ENCODE measurements around the gene LCOR.
"Not testable (repeated sequence)": the region's sequence is repeated elsewhere in the genome, so short reads cannot be mapped to it uniquely, and the experiment has no call there.

The LCOR gene

DNA sequence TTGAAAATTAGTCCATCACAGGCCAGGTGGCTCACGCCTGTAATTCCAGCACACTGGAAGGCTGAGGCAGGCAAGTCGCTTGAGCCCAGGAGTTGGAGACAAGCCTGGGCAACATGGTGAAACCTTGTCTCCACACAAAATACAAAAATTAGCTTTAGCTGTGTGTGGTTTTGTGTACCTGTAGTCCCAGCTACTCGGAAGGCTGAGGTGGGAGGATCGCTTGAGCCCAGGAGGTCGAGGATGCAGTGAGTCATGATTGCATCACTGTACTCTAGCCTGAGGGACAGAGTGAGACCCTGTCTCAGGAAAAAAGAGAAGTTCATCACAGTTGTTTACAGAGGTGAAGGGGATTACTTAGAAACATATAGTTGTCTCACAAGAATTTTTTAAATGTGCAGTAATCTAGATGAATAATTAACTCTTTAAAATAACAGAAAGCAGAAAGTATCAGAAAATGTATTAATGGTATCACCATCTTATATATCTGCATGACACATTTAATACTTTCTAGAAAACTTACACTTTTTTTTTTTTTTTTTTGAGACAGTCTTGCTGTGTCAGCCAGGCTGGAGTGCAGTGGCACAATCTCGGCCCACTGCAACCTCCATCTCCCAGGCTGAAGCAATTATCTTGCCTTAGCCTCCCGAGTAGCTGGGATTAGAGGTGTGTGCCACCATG is 8.9 kb downstream of the LCOR start:
- no peak for DNase-seq

DNA sequence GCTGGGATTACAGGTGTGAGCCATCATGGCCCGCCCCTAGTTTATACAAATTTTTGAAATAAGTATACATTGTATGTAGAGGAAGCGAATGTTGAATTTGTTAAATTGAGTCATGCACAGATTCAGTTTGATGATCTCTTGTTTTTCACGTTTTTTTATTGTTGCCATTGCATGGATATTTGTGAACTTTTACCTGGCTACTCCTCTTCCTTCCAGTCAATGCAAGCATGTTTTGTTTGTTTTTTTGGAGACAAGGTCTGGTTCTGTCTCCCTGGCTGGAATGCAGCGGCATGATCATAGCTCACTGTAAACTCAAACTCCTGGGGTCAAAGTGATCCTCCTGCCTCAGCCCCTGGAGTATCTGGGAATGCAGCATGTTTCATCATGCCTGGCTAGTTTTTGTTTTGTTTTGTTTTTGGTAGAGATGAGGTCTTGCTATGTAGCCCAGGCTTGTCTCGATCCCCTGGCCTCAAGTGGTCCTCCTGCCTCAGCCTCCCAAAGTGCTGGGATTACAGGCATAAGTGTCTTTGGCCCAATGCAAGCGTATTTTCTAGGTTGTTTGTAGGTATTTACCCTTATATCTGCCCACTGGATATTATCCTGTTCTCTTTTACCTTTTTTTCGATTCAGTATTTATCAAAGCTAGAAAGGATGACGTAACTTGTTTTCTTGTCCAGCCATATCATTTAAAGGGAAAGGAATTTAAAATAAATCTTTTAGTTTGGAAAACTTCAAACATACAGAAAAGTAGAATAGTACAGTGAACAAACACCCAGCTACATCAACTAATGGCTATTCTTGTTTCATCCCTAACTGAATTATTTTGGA is 11.0 kb downstream of the LCOR start:
- no peak for DNase-seq

DNA sequence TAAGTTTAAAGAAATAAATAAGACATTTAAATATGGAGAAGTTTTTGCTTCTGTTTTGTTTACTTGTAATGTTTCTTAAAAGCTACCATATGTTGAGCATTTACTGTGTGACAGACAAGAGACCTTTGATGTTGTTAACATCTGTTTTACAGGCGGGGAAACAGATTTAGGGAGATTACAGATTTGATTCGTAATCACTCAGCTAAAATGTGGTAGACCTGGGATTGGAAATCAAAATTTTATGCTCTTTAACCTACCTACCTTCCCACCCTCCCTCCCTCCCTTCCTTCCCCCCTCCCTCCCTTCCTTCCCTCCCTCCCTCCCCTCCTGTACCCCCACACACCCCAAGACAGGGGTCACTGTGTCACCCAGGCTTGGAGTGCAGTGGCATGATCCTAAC is 11.7 kb downstream of the LCOR start:
- DNase-seq = no peak

DNA sequence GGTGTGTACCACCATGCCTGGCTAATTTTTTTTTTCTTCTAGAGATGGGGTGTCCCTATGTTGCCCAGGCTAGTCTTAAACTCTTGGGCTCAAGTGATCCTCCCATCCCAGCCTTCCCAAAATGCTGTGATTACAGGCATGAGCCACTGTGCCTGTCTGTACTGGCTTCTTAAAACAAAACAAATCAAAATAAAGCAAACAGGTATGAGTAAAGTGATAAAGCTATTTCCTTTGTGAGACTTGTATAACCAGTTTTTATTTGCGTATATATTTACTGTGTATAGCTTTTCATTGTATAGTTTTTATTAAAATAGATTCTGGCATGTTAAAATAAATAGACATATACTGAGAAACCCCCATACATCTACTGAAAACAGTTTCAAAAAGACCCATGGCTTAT is 14.3 kb downstream of the LCOR start:
- DNase-seq = no peak

DNA sequence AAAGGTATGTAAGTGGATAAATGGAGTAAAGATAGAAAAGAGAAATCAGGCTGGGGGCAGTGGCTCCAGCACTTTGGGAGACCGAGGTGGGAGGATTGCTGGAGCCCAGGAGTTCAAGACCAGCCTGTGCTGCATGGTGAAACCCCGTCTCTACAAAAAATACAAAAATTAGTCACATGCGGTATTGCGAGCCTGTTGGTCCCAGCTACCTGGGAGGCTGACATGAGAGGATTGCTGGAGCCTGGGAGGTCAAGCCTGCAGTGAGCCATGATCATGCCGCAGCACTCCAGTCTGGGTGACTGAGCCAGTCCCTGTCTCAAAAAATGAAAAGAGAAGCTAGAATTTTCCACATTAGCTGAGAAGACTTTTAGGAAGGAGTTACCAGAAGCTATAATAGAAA is 14.8 kb downstream of the LCOR start:
- DNase-seq = no peak

DNA sequence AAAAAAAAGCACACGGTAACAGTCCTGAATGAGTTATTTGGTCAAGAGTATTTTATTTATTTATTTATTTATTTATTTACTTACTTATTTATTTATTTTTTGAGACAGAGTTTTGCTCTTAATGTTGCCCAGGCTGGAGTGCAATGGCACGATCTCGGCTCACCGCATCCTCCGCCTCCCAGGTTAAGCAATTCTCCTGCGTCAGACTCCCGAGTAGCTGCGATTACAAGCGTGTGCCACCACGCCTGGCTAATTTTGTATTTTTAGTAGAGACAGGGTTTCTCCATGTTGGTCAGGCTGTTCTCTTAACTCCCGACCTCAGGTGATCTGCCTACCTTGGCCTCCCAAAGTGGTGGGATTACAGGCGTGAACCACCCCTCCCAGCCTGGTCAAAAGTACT is 15.3 kb downstream of the LCOR start:
- not testable (repeated sequence) for DNase-seq

DNA sequence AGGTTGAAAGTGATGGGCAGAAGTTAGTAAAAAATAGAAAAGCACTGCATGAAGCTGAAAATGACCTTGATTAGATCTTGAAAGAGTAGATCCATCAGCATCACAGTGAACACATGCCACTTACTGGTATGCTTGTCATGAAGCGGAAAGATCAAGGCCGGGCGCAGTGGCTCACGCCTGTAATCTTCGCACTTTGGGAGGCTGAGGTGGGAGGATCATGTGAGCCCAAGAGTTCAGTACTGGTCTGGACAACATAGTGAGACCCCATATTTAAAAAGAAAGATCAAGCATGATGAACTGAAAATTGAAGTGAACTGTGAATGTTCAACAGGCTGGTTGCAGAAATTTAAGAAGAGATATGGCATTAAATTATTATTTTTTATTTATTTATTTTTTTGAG is 18.0 kb downstream of the LCOR start:
- DNase-seq = no peak

DNA sequence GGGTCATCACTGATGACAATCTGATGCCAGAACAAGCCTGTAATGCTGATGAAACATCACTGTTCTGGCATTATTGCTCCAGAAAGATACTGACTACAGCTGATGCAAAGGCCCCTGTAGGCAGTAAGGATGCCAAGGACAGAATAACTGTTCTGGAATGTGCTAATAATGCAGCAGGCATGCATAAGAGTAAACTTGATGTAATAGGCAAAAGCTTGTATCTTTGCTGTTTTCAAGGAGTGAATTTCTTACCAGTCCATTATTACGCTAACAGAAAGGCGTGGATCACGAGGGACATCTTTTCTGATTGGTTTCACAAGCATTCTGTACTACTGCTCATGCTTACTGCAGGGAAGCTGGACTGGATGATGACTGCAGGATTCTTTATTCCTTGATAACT is 18.7 kb downstream of the LCOR start:
- no peak for DNase-seq

DNA sequence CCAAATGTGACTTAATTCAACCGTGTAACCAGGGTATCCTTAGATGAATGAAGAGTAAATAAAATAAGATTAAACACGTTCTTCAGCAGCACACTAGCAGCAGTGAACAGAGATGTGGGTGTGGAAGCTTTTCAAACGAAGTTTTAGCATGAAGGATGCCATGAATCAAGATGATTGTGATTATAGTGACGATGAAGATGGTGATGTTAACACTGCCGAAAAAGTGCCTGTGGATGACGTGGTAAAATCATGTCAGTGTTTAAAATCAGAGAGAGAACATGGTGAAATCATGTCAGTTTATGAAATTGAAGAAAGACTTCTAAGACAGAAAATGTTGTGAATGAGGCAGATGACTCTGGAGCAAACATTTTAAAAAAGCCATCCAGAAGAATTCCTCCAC is 19.2 kb downstream of the LCOR start:
- DNase-seq = no peak

DNA sequence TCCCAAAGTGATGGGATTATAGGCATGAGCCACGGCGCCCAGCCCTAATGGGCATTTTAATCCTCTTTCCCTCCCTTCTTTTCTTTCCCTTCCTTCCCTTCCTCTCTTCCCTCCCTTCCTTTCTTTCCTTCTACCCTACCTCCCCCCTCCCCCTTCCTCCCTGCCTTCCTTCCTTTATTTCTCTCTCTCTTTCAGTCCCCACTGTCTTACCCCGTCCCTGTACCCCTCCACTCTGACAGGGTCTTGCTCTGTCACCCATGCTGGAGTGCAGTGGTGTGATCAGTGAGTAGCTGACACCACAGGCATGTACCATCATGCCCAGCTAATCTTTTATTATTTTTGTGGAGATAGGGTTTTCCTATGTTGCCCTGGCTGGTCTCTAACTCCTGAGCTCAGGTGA is 24.2 kb downstream of the LCOR start:
- no peak for DNase-seq

DNA sequence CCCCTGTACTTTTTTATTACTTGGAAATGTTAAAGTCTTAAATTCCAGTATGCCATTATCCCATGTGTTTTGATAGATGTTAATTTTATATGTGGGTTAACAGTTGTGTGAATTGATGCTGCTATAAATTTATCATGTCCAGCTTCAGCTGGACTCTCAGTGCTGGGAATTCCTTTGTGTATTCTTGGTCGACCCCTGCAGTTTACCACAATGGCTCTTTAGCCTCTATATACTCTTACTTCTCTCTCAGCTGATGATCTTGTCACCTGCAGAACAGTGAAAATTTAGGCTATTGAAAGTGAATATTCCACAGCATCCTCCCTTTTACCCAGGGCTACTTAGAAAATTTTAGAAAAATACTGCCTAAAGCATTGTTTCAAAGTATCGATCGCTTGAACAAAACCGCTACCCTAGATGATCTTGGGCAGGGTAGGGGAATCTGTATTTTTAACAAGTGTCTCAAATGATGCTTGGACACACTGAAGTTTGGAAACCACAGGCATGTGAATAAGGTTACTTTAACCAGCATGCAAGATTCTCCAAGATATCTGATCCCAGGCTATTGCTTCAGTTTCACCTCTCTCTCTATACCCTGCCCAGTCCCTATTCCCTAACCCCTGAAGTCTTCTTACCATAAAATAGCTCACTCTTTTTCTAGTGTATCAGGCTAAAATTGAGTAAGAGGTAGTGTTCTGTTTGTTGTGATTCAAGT is 25.4 kb downstream of the LCOR start:
- no peak for DNase-seq

DNA sequence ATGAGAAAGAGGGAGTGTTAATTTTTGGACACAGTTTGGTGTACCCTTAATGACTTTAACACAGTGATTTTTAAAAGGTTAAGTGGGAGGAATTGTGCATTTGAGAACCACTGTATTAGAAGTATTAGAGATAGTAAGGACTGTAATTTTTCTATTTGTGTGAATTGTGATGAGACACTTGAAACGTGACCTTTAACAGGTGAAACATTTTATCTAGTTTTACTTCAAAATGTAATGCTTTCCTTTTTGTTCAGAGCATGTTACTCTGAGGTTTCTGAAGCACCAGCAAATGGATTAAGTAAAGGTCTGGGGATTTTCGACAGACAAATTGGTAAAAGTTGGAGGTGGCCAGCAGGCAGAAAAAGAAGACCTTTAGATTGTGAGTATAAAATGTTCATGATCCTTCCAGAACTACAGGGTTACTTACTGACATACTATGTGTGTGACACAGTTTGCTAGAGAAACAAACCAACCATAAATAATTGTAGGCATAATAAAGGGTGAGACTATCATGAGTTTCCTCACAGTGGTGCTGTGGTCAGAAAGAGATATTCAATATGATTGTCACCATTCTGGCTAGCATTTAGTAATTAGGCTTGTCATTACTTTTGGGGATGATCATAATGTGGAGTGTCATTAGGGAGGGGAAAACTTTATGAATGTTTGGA is 26.1 kb downstream of the LCOR start:
- DNase-seq = no peak

DNA sequence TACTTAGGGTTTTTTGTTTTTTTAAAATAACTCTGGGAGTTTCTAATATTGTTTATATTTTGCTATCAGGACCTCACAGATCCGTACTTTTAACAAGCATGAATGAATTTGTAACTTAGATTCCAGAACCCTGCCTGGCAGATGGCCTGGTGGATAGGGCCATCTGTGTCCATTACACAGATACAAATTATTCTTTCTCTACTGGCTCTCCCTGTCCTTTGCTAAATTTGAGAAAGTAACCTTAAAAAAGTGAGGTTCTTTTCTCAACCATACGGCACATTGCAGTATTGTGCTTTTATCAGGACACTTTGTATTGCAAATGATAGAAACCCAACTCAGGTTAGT is 26.6 kb downstream of the LCOR start:
- no peak for DNase-seq

DNA sequence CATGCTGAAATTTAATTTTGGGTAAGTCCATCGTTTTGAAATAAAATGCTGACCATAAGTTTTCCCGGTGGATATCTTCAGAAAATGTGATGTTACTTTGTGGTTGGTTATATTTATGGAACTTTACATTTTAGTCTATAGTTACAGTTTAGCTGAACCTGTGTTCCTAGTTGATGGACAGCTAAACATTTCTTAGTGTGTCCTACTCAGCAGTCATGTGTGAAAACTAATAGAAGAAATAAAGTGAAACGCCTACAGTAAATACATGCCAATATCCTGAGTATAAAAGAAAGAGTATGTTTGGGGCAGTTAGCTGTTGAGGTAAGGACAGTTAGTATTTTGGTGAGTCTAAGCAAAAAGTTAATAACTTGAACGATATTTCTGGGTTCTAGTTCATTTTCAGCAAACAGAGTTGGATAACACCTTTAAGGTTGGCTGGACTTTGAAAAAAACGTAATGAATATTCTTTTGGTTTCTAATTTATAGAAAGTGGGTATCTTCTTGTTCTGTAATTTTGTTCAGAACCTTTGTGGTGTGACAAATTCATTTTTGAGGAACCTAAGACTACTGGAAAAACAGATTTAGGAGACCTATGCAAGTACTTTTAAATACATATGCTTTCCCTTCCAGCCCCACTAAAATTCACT is 28.7 kb downstream of the LCOR start:
- DNase-seq = no peak

DNA sequence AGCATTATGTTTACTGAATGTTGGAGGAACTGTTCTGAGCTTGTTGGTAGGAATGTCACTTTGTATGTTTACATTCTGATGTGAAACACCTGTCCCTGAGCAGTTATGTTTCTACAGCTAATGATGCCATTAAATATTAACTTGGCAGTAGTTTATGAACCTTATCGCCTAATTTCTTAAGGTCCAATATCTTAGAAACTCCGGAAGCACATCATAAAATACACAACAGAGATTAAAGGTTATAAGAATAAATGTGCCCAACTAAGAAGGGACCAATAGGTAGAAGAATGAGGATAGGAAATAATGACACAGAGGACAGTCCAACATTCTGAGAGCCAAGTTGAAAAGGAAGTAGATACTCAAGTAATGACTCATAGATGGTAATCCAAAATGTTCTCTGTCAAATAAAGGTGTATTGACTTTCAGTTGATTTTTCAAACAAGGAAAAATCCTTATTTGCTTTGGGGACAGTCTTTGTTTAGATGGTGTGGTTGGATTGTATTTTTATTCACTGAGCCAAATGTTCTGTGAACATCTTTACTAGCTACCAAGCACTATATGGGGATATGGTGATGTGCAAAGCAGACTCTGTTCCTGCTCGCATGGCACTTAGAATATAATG is 31.9 kb downstream of the LCOR start:
- no peak for DNase-seq

DNA sequence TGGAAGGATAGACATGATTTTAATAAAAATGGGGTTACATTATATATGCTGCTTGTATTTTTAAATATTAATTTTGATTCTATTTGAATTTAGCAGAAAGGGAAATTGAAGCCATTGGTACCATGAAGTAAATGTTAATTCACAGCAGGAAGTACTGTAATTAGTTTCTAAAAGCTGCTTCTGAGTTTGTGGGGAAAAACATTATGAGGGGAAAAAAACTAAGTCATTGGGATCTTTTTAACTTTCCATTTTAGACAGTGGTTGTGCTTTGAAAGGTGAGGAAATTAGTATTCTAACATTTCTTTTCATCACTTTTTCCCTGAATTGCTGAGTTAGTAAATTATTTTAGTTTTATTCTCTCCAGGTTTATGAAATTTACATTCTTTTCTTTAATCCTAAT is 41.0 kb downstream of the LCOR start:
- no peak for DNase-seq

DNA sequence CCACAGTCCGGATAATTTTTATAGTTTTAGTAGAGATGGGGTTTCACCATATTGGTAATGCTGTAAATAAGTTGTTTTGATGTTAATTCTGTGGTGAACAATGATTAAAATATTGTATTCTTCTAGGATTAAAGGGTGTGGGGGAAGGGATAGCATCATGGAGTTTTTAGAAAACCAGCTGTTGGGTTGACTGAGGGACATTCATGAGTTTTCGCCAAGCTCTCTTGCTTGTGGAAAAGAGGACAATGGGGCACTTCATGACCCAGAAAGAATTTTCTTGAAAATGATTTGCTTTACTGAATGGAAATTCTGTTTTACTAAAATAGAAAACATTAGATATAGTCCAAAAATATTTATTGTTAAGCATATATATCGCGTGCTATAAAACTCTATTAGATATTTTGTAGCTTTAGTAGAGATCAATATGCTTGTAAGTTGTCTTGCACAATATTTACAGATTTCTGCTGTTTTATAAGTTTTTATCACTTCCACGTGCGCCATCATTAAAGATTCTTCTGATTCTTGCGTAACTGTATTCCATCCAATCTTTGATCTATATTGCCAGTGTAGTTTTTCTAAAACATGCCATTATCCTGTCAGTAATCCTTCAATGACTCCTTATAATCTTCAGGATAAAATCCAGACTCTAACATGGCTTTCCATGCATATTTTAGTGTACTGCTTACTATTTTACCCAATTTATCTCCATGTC is 41.8 kb downstream of the LCOR start:
- DNase-seq = no peak

DNA sequence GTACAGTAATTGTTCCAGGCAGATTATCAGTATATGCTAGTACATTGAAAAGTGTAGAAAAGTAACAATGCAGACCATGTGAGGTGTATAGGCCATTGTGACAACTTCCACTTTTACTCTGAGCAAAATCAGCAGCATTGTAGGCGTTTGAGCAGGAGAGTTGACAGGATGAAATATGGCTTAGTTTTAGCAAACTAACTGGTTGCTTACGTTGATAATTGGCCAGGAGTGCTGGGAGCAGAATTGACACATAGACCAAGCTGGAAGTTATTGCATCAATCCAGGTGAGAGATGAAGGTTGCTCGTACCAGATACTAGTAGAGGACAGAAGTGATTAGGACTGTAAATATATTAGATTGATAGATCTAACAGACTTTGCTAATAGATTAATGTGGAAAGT is 46.0 kb downstream of the LCOR start:
- no peak for DNase-seq

DNA sequence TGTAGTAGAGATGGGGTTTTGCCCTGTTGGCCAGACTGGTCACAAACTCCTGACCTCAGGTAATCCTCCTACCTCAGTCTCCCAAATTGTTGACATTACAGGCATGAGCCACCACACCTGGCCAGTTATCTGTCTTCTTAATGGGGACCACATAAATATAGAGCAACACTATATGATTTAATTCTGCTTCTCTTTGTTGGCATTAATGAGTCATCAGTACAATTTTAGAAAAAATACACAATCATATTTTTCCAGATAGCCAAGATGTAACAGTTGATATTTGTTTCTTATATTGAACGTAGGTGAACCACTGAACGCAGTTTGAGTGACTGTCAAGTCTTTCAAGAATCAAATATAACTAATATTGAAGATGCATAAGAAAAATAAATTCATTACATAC is 48.5 kb downstream of the LCOR start:
- DNase-seq = no peak

DNA sequence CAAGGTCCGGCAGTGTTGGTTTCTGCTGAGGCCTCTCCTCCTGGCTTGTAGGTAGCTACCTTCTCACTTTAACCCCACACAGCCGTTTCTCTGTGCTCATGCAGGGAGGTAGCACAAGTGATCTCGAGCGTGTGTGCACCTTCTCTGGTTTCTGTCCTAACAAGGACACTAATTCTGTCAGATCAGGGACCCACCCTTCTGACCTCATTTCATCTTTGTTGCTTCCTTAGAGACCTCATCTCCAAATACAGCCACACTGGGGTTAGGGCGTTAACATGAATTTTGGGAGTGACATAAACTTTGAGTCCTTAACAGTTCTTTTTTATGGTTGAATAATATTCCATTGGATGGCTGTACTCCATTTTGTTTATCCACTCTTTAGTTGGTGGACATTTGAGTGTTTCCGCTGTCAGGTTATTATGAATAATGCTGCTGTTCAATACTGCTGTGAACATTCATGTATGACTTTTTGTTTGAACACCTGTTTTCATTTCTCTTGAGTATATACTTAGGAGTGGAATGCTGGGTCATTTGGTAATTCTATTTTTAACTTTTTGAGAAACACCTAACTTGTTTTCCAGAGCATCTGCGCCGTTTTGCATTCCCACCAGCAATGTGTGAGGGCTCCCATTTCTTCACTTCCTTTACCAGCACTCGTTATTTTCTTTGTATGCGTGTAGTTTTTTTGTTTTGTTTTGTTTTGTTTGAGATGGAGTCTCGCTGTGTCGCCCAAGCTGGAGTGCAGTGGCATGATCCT is 57.5 kb downstream of the LCOR start:
- no peak for DNase-seq

DNA sequence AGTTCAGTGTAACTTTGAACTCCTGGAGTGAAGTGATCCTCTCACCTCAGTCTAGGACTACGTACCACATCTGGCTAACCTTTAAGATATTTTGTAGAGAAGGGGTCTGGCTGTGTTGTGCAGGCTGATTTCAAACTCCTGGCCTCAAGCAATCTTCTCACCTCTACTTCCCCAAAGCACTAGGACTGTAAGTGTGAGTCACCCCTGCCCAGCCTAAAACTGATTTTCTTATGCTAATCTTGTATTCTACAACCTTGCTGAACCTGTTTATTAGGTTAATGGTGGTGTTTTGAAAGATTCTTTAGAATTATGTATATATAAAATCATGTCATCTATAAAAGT is 58.0 kb downstream of the LCOR start:
- DNase-seq = no peak

Measured in activated gamma-delta T cell treated with Interleukin-2 at 50 U/mL for 16 hours (primary cell).